Measurements from ENCODE around the gene RFX2. TPM values are rescaled to one million over a fixed set of nuclear protein-coding genes. Genes with fewer than 3 reads are reported as not detected.

Gene RFX2
- total RNA-seq, 1 experiment from 2014 or later = 4.6 TPM

DNA sequence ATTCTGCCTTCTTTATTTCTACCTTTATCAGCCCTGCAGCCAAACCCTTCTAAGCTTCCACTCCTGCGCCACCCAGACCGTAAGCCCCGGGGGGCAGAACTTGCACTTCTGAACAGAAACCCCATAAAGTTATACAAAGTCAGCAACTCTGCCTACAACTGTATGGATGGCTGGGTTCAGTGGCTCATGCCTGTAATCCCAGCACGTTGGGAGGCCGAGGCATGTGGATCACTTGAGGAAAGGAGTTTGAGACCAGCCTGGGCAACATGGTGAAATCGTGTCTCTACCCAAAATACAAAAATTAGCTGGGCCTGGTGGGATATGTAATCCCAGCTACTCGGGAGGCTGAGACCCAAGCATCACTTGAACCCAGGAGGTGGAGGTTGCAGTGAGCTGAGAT is 142.7 kb downstream of the RFX2 start:
- CTCF ChIA-PET = interaction anchor here (0.8 to 3.3 kb wide), 36 partner anchors 10 to 251 kb away, joined by 3 to 95 read pairs (median 7); partner anchors contain the start of genes NDUFA11, NRTN, RANBP3 and VMAC
- Mint-ChIP-seq H3K27ac (peak overlapping the region; percentile 82; the same call in 1 of the 2 replicates), H3K4me3 (no peak overlapping the region), H3K9me3 (no peaks in the 10 kb centered on the region), H3K4me1 (peaks cover 55% of the 10 kb centered on the region), H3K36me3 (peaks cover 6% of the 10 kb centered on the region; the same call in 1 of the 2 replicates), H3K27me3 (ENCODE audit: low read depth) (no peaks in the 10 kb centered on the region)
- no peak for TF ChIP-seq ZSCAN18 (CRISPR knock-in tag; IDR thresholded peaks at IDR 0.05)
- no peak for TF ChIP-seq USF1 (CRISPR knock-in tag; IDR thresholded peaks at IDR 0.05)
- TF ChIP-seq, protein P1, sequence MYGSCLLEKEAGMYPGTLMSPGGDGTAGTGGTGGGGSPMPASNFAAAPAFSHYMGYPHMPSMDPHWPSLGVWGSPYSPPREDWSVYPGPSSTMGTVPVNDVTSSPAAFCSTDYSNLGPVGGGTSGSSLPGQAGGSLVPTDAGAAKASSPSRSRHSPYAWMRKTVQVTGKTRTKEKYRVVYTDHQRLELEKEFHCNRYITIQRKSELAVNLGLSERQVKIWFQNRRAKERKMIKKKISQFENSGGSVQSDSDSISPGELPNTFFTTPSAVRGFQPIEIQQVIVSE (CRISPR knock-in tag; IDR thresholded peaks at IDR 0.05; ENCODE audit: borderline replicate concordance) = no peak
- TF ChIP-seq NFATC4 (CRISPR knock-in tag; IDR thresholded peaks at IDR 0.05) = no peak
- DNase-seq (ENCODE audit: low spot score) = no peak
- no peak for ATAC-seq
- POLR2A ChIA-PET = interaction anchor here (1.1 to 1.4 kb wide), 2 partner anchors 13 to 55 kb away, joined by 4 read pairs; no protein-coding TSS in a partner anchor

GRCh38 chr19:5966941-5967340 is 143.4 kb downstream of the RFX2 start:
- Mint-ChIP-seq H3K4me1 (peaks cover 61% of the 10 kb centered on the region), H3K4me3 (no peak overlapping the region), H3K27me3 (ENCODE audit: low read depth) (no peaks in the 10 kb centered on the region), H3K9me3 (no peaks in the 10 kb centered on the region), H3K27ac (peak overlapping the region; percentile 82), H3K36me3 (peaks cover 3% of the 10 kb centered on the region; the same call in 1 of the 2 replicates)
- DNase-seq (ENCODE audit: low spot score) = no peak
- TF ChIP-seq RELA (CRISPR knock-in tag; IDR thresholded peaks at IDR 0.05; ENCODE audit: borderline replicate concordance) (no peak), TEAD1 (CRISPR knock-in tag; IDR thresholded peaks at IDR 0.05) (no peak), ZNF121 (CRISPR knock-in tag; IDR thresholded peaks at IDR 0.05) (no peak), NFE2L1 (CRISPR knock-in tag; IDR thresholded peaks at IDR 0.05) (no peak), EMX1 (CRISPR knock-in tag; IDR thresholded peaks at IDR 0.05) (no peak), ZNF219 (CRISPR knock-in tag; IDR thresholded peaks at IDR 0.05; ENCODE audit: borderline replicate concordance) (no peak), ZNF512 (CRISPR knock-in tag; IDR thresholded peaks at IDR 0.05; ENCODE audit: borderline replicate concordance) (no peak), E2F4 (CRISPR knock-in tag; IDR thresholded peaks at IDR 0.05; ENCODE audit: borderline replicate concordance, low read depth) (no peak), NR2C2 (CRISPR knock-in tag; IDR thresholded peaks at IDR 0.05) (no peak), CBFB (CRISPR knock-in tag; IDR thresholded peaks at IDR 0.05; ENCODE audit: low read depth) (no peak), IRF1 (CRISPR knock-in tag; IDR thresholded peaks at IDR 0.05) (no peak), MLX (CRISPR knock-in tag; IDR thresholded peaks at IDR 0.05) (no peak), FOXK1 (CRISPR knock-in tag; IDR thresholded peaks at IDR 0.05) (no peak), AFF4 (CRISPR knock-in tag; IDR thresholded peaks at IDR 0.05; ENCODE audit: borderline replicate concordance) (no peak), MYBL2 (CRISPR knock-in tag; IDR thresholded peaks at IDR 0.05) (no peak), STAT6 (CRISPR knock-in tag; conservative IDR thresholded peaks at IDR 0.05; ENCODE audit: low read depth) (no peak)
- POLR2A ChIA-PET = no interaction called here
- ATAC-seq = no peak
- CTCF ChIA-PET = interaction anchor here (1.8 to 3.3 kb wide), 8 partner anchors 18 to 163 kb away, joined by 8 to 43 read pairs (median 22); partner anchors contain the start of genes NDUFA11, NRTN and VMAC

Measured in WTC11 (cell line).